H9 (cell line): ENCODE measurements around the gene PRR11. TPM values are rescaled to one million over a fixed set of nuclear protein-coding genes. Genes with fewer than 3 reads are reported as not detected.

Source experiments
- DNase-seq: peaks from one replicate; pipeline ENCODE4 v3.0.0-alpha.2; 2017
- H2AFZ ChIP-seq: one replicate; pipeline ENCODE4 v1.6.1; 2013; ENCODE audit warnings: mild to moderate bottlenecking, low read length, control low read depth, moderate library complexity
- H2AK5ac ChIP-seq: 2 replicates; pipeline ENCODE4 v1.6.1; 2013; ENCODE audit warnings: low read length, control low read depth, mixed read lengths; ENCODE audit not compliant: insufficient read length
- H2BK120ac ChIP-seq: one replicate; pipeline ENCODE4 v1.6.1; 2013; ENCODE audit warnings: low read depth, mild to moderate bottlenecking, low read length, control low read depth, inconsistent platforms; ENCODE audit not compliant: poor library complexity, severe bottlenecking
- H2BK12ac ChIP-seq: 2 replicates; pipeline ENCODE4 v1.6.1; 2013; ENCODE audit warnings: low read length, control low read depth, mixed read lengths, low read depth; ENCODE audit not compliant: insufficient read length
- H2BK15ac ChIP-seq: 2 replicates; pipeline ENCODE4 v1.6.1; 2013; ENCODE audit warnings: low read depth, low read length, control low read depth
- H2BK20ac ChIP-seq: one replicate; pipeline ENCODE4 v1.6.1; 2013; ENCODE audit warnings: low read depth, mild to moderate bottlenecking, low read length, control low read depth, inconsistent platforms; ENCODE audit not compliant: poor library complexity, severe bottlenecking
- H2BK5ac ChIP-seq: 2 replicates; pipeline ENCODE4 v1.6.1; 2013; ENCODE audit warnings: low read length, control low read depth, mixed read lengths; ENCODE audit not compliant: insufficient read length
- H3K14ac ChIP-seq: 2 replicates; pipeline ENCODE4 v1.6.1; 2013; ENCODE audit warnings: low read length, control low read depth; ENCODE audit not compliant: insufficient read depth
- H3K18ac ChIP-seq: 2 replicates; pipeline ENCODE4 v1.6.1; 2013; ENCODE audit warnings: low read depth, mild to moderate bottlenecking, mixed read lengths, low read length, control low read depth; ENCODE audit not compliant: insufficient read length
- H3K23ac ChIP-seq: 2 replicates; pipeline ENCODE4 v1.6.1; 2013; ENCODE audit warnings: low read length, control low read depth, mixed read lengths, low read depth; ENCODE audit not compliant: insufficient read length
- H3K23me2 ChIP-seq: 2 replicates; pipeline ENCODE4 v1.6.1; 2013; ENCODE audit warnings: low read depth, mild to moderate bottlenecking, mixed read lengths, low read length, control low read depth; ENCODE audit not compliant: insufficient read length, poor library complexity, severe bottlenecking
- H3K27ac ChIP-seq: 2 replicates; pipeline ENCODE4 v1.5.1; 2013; ENCODE audit warnings: low read length, control low read depth, mixed read lengths, low read depth; ENCODE audit not compliant: insufficient read length
- H3K27me3 ChIP-seq: 2 replicates; pipeline ENCODE4 v1.6.1; 2013; ENCODE audit warnings: low read length, control low read depth, inconsistent platforms; ENCODE audit not compliant: insufficient read depth
- H3K4ac ChIP-seq: 2 replicates; pipeline ENCODE4 v1.6.1; 2013; ENCODE audit warnings: low read depth, mild to moderate bottlenecking, control low read depth, inconsistent platforms, low read length, moderate library complexity
- H3K4me1 ChIP-seq: 2 replicates; pipeline ENCODE4 v1.6.1; 2013; ENCODE audit warnings: low read length, control low read depth, inconsistent platforms; ENCODE audit not compliant: insufficient read depth
- H3K4me2 ChIP-seq: 2 replicates; pipeline ENCODE4 v1.6.1; 2013; ENCODE audit warnings: low read length, control low read depth, mixed read lengths; ENCODE audit not compliant: insufficient read length, insufficient read depth
- H3K56ac ChIP-seq: 2 replicates; pipeline ENCODE4 v1.6.1; 2013; ENCODE audit warnings: low read depth, mild to moderate bottlenecking, mixed read lengths, low read length, control low read depth; ENCODE audit not compliant: insufficient read length
- H3K79me1 ChIP-seq: 2 replicates; pipeline ENCODE4 v1.6.1; 2013; ENCODE audit warnings: low read depth, mild to moderate bottlenecking, moderate library complexity, low read length, control low read depth, inconsistent platforms; ENCODE audit not compliant: insufficient read depth, poor library complexity, severe bottlenecking
- H3K79me2 ChIP-seq: 2 replicates; pipeline ENCODE4 v1.6.1; 2013; ENCODE audit warnings: low read length, control low read depth, inconsistent platforms; ENCODE audit not compliant: insufficient read depth
- H3K9ac ChIP-seq: 2 replicates; pipeline ENCODE4 v1.6.1; 2013; ENCODE audit warnings: low read length, control low read depth, mixed read lengths; ENCODE audit not compliant: insufficient read length; ENCODE audit errors: extremely low read depth
- H3K9me3 ChIP-seq: one replicate; pipeline ENCODE4 v1.6.1; 2013; ENCODE audit warnings: low read depth, low read length, inconsistent platforms; ENCODE audit not compliant: control insufficient read depth
- H3T11ph ChIP-seq: one replicate; pipeline ENCODE4 v1.6.1; 2013; ENCODE audit warnings: mild to moderate bottlenecking, low read length, control low read depth, inconsistent platforms
- H4K20me1 ChIP-seq: one replicate; pipeline ENCODE4 v1.6.1; 2013; ENCODE audit not compliant: control insufficient read depth, insufficient read length, insufficient read depth
- H4K5ac ChIP-seq: 2 replicates; pipeline ENCODE4 v1.6.1; 2013; ENCODE audit warnings: low read depth, mild to moderate bottlenecking, mixed read lengths, low read length, control low read depth; ENCODE audit not compliant: insufficient read length
- H4K8ac ChIP-seq: replicated peaks from 2 replicates; pipeline ENCODE4 v1.6.1; 2013; ENCODE audit warnings: low read length, control low read depth, mixed read lengths, low read depth; ENCODE audit not compliant: insufficient read length
- H4K91ac ChIP-seq: 2 replicates; pipeline ENCODE4 v1.6.1; 2013; ENCODE audit warnings: low read depth, mild to moderate bottlenecking, moderate library complexity, mixed read lengths, low read length, control low read depth; ENCODE audit not compliant: insufficient read length
- H3K27ac Mint-ChIP-seq, 3 experiments: 2 replicates in 2 of 3; 3 replicates in 1 of 3; pipeline ENCODE4 v1.8.0; 2020 to 2021; ENCODE audit warnings: mixed read lengths in 3 of 3, mild to moderate bottlenecking in 1 of 3, moderate library complexity in 1 of 3
- H3K27me3 Mint-ChIP-seq: 2 replicates; pipeline ENCODE4 v1.8.0; 2021; ENCODE audit warnings: low read depth, mild to moderate bottlenecking, moderate library complexity, mixed read lengths
- H3K36me3 Mint-ChIP-seq, 3 experiments: 2 replicates in 2 of 3; 3 replicates in 1 of 3; pipeline ENCODE4 v1.8.0; 2020 to 2021; ENCODE audit warnings: low read depth in 3 of 3, mixed read lengths in 3 of 3; ENCODE audit not compliant: insufficient read depth in 1 of 3
- H3K4me1 Mint-ChIP-seq, 2 experiments: 2 replicates each; pipeline ENCODE4 v1.8.0; 2020; ENCODE audit warnings: mixed read lengths in 2 of 2
- H3K4me3 Mint-ChIP-seq, 2 experiments: 2 replicates in 1 of 2; 3 replicates in 1 of 2; pipeline ENCODE4 v1.8.0; 2020 to 2021; ENCODE audit warnings: mild to moderate bottlenecking in 2 of 2, mixed read lengths in 2 of 2, moderate library complexity in 1 of 2
- H3K9me3 Mint-ChIP-seq, 2 experiments: 2 replicates in 1 of 2; 3 replicates in 1 of 2; pipeline ENCODE4 v1.8.0; 2020; ENCODE audit warnings: mild to moderate bottlenecking in 2 of 2, mixed read lengths in 2 of 2, moderate library complexity in 1 of 2
- CTCF ChIP-seq: fragments of 200-600 bp; sonication (generic); conservative IDR thresholded peaks from 3 replicates; pipeline ENCODE4 v1.8.0; 2021; ENCODE audit warnings: antibody characterized with exemption, mild to moderate bottlenecking
- WGBS: extraction: QIAGEN DNeasy Blood & Tissue Kit; methylation state at CpG from one replicate; pipeline ENCODE4 v1.1.7; 2013; ENCODE audit warnings: missing lambda C conversion rate, low lambda C conversion rate, mixed read lengths; ENCODE audit not compliant: insufficient read length; ENCODE audit errors: extremely low coverage; 5-methylcytosine and 5-hydroxymethylcytosine counted together
- total RNA-seq: library from RNA; stranded (reverse); gene quantifications from 2 replicates; pipeline ENCODE4 v1.2.1, GENCODE V29; 2021

The PRR11 gene
- total RNA-seq, 1 experiment from 2014 or later = 70.7 TPM

DNA sequence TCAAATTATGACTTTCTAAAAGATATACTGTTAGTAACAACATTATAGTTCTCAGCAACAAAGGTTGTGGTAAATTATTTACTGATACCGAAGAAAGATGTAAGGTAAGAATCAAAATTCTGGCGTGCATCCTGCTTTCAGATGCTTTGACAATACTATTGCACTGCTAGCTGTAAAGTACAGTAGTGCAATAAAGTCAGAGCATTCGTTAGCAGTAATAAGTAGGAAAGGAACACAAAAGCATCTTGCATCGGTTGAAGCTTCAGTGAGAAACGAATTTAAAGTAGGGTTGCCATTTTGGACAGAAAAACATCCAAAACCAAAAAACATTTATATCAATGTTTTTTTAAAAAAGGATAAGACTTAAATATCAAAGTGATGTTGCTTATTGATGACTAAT is 4.5 kb upstream of the PRR11 start:
- H3K9me3 Mint-ChIP-seq = no peaks in the 10 kb centered on the region
- no peak overlapping the region for H3K27ac Mint-ChIP-seq
- no peak overlapping the region for H3K56ac ChIP-seq
- H2BK15ac ChIP-seq = no peak overlapping the region
- no peaks in the 10 kb centered on the region for H4K20me1 ChIP-seq
- H3K27me3 Mint-ChIP-seq = no peaks in the 10 kb centered on the region
- no peak overlapping the region for H2AFZ ChIP-seq
- H4K5ac ChIP-seq = no peak overlapping the region
- H2BK120ac ChIP-seq = no peak overlapping the region
- peaks cover 37% of the 10 kb centered on the region; the same call in 1 of the 2 replicates for H3K79me2 ChIP-seq
- H3K4me1 Mint-ChIP-seq = peaks cover 22 to 30% of the 10 kb centered on the region in 2 experiments
- H3K4me3 Mint-ChIP-seq = no peak overlapping the region
- no peaks in the 10 kb centered on the region for H3K9me3 ChIP-seq
- no peak overlapping the region for H3K18ac ChIP-seq
- no peak overlapping the region for H3K14ac ChIP-seq
- no peak overlapping the region for H2BK5ac ChIP-seq
- H3K79me1 ChIP-seq = peaks cover 16% of the 10 kb centered on the region
- H3K4me2 ChIP-seq = no peak overlapping the region
- DNase-seq = no peak
- no peaks in the 10 kb centered on the region for H3K4me1 ChIP-seq
- H4K8ac ChIP-seq = no peak overlapping the region
- H2BK20ac ChIP-seq = no peak overlapping the region
- peaks cover 0 to 8% (median 7%) of the 10 kb centered on the region in 3 experiments; a peak in 5 of 7 replicates for H3K36me3 Mint-ChIP-seq
- no peak overlapping the region for H3K23ac ChIP-seq
- no peak for TF ChIP-seq CTCF
- no peaks in the 10 kb centered on the region for H3K27me3 ChIP-seq
- H3K9ac ChIP-seq = no peak overlapping the region
- H2BK12ac ChIP-seq = no peak overlapping the region
- H3K27ac ChIP-seq = no peak overlapping the region
- H3T11ph ChIP-seq = no peak overlapping the region
- no peak overlapping the region for H2AK5ac ChIP-seq
- WGBS = no CpG with 5 or more reads among the region's 5 CpGs
- H3K4ac ChIP-seq = no peak overlapping the region
- peaks cover 5% of the 10 kb centered on the region for H3K23me2 ChIP-seq
- H4K91ac ChIP-seq = no peak overlapping the region
